Esophagus muscularis mucosa (tissue), 4 donors: ENCODE measurements around the gene PDGFRB. TPM values are rescaled to one million over a fixed set of nuclear protein-coding genes. Genes with fewer than 3 reads are reported as not detected.
A peak's percentile ranks its signal among the peaks of the same experiment; 100 is the strongest.

Experiments used
- DNase-seq: peaks from one replicate; pipeline ENCODE4 v3.0.0-alpha.2; 2017; ENCODE audit errors: extremely low spot score
- H3K27ac ChIP-seq, 4 donors: fragments of 200-600 bp; sonication (generic); replicated peaks in 1 of 4; 1 replicate in 3 of 4; 2 replicates in 1 of 4; pipeline ENCODE4 v1.5.1; 2016 to 2019; ENCODE audit warnings: mild to moderate bottlenecking in 1 of 4
- H3K27me3 ChIP-seq, 4 donors: fragments of 200-600 bp; sonication (generic); one replicate each; pipeline versions ENCODE4 v1.5.1 to v1.6.0; 2016 to 2019
- H3K36me3 ChIP-seq, 4 donors: fragments of 200-600 bp; sonication (generic); one replicate each; pipeline ENCODE4 v1.5.1; 2016 to 2019
- H3K4me1 ChIP-seq, 4 donors: fragments of 200-600 bp; sonication (generic); one replicate each; pipeline ENCODE4 v1.5.1; 2016 to 2019
- H3K4me3 ChIP-seq, 4 donors: fragments of 200-600 bp; sonication (generic); 1 replicate in 2 of 4; 2 replicates in 2 of 4; pipeline ENCODE4 v1.5.1; 2016 to 2019; ENCODE audit warnings: mild to moderate bottlenecking in 4 of 4, moderate library complexity in 1 of 4
- H3K9me3 ChIP-seq, 4 donors: fragments of 200-600 bp; sonication (generic); 1 replicate in 3 of 4; 2 replicates in 1 of 4; pipeline ENCODE4 v1.5.1; 2016 to 2019
- EP300 ChIP-seq: sonication (generic); formaldehyde crosslinking; IDR thresholded peaks from one replicate; pipeline ENCODE4 v1.6.1; 2017; ENCODE audit warnings: antibody characterized with exemption
- POLR2A ChIP-seq: fragments of 450-650 bp; IDR thresholded peaks from one replicate; pipeline ENCODE4 v1.6.1; 2017; ENCODE audit warnings: antibody characterized with exemption, moderate library complexity, mild to moderate bottlenecking, low read depth
- POLR2AphosphoS5 ChIP-seq, 2 donors: sonication (generic); formaldehyde crosslinking; IDR thresholded peaks; one replicate each; pipeline ENCODE4 v1.6.1; 2017; ENCODE audit warnings: antibody characterized with exemption in 2 of 2
- WGBS: methylation state at CpG from one replicate; pipeline ENCODE4 v1.1.5; 2018; 5-methylcytosine and 5-hydroxymethylcytosine counted together
- intact Hi-C: fragments of 100-400 bp; cut with DNase I; formaldehyde crosslinking; loops from one replicate; pipeline ENCODE4 v1.15.1; 2023
- total RNA-seq, 4 donors: library from RNA; depleted of rRNA; stranded (reverse); fragments of >200 nt; gene quantifications; one replicate each; pipeline versions ENCODE4 v1.1.0 to v1.2.1, GENCODE V29; 2016
- TF ChIP-seq, protein P1 (sequence below), 3 experiments: fragments of 200-600 bp in 2 of 3; fragments of 450-650 bp in 1 of 3; sonication (generic) in 2 of 3; IDR thresholded peaks; one replicate each; pipeline ENCODE4 v1.5.1; 2017 to 2019; ENCODE audit warnings: antibody characterized with exemption in 3 of 3, mild to moderate bottlenecking in 2 of 3, moderate library complexity in 1 of 3

The PDGFRB gene
- total RNA-seq, 4 donors from 2014 or later, result 83.1 to 219 (median 141) TPM

DNA sequence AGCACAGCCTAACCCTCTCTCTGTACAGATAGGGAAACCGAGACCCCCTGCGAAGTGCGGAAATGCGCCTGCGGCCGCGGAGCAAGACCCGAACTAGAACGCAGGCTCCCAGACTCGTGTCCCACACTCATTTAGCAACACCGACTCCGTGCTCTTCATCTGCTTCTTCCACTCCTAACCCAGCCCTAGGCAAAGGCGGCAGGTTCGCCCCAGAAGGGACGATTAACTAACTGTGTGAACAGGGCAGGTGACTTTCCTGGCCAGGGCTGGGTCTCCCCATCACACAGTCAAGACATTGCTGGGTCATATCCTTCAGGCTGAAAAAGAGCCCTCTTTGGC is 11.8 kb upstream of the PDGFRB start:
- Histone ChIP-seq H3K36me3 (no peaks in the 10 kb centered on the region), H3K4me3 (no peak overlapping the region), H3K9me3 (no peaks in the 10 kb centered on the region), H3K27ac (no peak overlapping the region), H3K27me3 (peaks cover 0 to 31% (median 6%) of the 10 kb centered on the region in 4 donors), H3K4me1 (peaks cover 21 to 30% (median 26%) of the 10 kb centered on the region in 4 donors)
- intact Hi-C loops, result no loop called here
- DNase-seq, result no peak
- WGBS, result 89% methylated on average over 14 of the region's 15 CpGs
- no peak for TF ChIP-seq POLR2A

DNA sequence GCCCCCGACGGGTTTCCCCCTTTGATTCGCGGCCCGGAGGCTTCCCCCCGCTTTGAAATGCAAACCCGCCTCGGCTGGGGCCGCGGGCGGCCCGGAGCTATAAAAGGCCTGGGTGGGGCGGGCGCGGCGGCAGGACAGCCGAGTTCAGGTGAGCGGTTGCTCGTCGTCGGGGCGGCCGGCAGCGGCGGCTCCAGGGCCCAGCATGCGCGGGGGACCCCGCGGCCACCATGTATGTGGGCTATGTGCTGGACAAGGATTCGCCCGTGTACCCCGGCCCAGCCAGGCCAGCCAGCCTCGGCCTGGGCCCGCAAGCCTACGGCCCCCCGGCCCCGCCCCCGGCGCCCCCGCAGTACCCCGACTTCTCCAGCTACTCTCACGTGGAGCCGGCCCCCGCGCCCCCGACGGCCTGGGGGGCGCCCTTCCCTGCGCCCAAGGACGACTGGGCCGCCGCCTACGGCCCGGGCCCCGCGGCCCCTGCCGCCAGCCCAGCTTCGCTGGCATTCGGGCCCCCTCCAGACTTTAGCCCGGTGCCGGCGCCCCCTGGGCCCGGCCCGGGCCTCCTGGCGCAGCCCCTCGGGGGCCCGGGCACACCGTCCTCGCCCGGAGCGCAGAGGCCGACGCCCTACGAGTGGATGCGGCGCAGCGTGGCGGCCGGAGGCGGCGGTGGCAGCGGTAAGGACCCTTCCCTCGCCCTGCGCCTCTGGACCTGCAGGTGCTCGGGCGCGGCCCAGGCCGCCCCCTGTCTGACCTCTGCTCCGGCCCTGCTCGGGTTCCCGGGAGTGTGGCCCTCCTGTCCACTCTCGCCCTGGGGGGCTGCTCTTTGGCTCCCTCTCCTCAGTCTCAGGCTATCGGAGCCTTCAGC is 11.2 kb upstream of the PDGFRB start, which contains the start of gene CDX1:
Gene CDX1, plus strand, starts transcription at position 129 of the 862 bp plus-strand sequence. Its CDS starts 99 bp downstream, at position 228.
- no peak for TF ChIP-seq EP300
- TF ChIP-seq POLR2AphosphoS5 (IDR thresholded peaks at IDR 0.05), result no peak
- TF ChIP-seq POLR2A, result no peak
- TF ChIP-seq, protein P1, sequence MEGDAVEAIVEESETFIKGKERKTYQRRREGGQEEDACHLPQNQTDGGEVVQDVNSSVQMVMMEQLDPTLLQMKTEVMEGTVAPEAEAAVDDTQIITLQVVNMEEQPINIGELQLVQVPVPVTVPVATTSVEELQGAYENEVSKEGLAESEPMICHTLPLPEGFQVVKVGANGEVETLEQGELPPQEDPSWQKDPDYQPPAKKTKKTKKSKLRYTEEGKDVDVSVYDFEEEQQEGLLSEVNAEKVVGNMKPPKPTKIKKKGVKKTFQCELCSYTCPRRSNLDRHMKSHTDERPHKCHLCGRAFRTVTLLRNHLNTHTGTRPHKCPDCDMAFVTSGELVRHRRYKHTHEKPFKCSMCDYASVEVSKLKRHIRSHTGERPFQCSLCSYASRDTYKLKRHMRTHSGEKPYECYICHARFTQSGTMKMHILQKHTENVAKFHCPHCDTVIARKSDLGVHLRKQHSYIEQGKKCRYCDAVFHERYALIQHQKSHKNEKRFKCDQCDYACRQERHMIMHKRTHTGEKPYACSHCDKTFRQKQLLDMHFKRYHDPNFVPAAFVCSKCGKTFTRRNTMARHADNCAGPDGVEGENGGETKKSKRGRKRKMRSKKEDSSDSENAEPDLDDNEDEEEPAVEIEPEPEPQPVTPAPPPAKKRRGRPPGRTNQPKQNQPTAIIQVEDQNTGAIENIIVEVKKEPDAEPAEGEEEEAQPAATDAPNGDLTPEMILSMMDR (IDR thresholded peaks at IDR 0.05), result no peak
- H3K4me1 ChIP-seq, result peaks cover 25 to 32% (median 29%) of the 10 kb centered on the region in 4 donors
- intact Hi-C loops, result no loop called here
- H3K27ac ChIP-seq, result no peak within 1 kb of the TSS
- H3K4me3 ChIP-seq, result no peak within 1 kb of the TSS
- no peaks in the 10 kb centered on the region for H3K36me3 ChIP-seq
- peaks cover 0 to 31% (median 6%) of the 10 kb centered on the region in 4 donors for H3K27me3 ChIP-seq
- 56% methylated on average over 39 of the region's 93 CpGs for WGBS
- no peaks in the 10 kb centered on the region for H3K9me3 ChIP-seq
- DNase-seq, result no peak

- intact Hi-C loops, result no loop called here
- Histone ChIP-seq H3K4me3 (no peak overlapping the region), H3K4me1 (peaks cover 28 to 39% (median 33%) of the 10 kb centered on the region in 4 donors), H3K9me3 (no peaks in the 10 kb centered on the region), H3K27ac (no peak overlapping the region), H3K36me3 (no peaks in the 10 kb centered on the region), H3K27me3 (peaks cover 0 to 31% (median 6%) of the 10 kb centered on the region in 4 donors)
- DNase-seq, result no peak
- TF ChIP-seq EP300, result no peak
- TF ChIP-seq, protein P1 (IDR thresholded peaks at IDR 0.05), result no peak
- TF ChIP-seq POLR2A, result no peak
- TF ChIP-seq POLR2AphosphoS5 (IDR thresholded peaks at IDR 0.05), result no peak
- WGBS, result 92% methylated on average over 22 of the region's 27 CpGs
These were observed 10.5 kb upstream of the PDGFRB start for GRCh38 chr5:150166037-150166649.

- no peak overlapping the region for H3K4me3 ChIP-seq
- peaks cover 33 to 44% (median 40%) of the 10 kb centered on the region in 4 donors for H3K4me1 ChIP-seq
- intact Hi-C loops, result loop anchor here (5.0 kb wide), 2 partner anchors 188 to 273 kb away; no protein-coding TSS in a partner anchor
- no peak for DNase-seq
- WGBS, result 59% methylated on average over 5 of the region's 6 CpGs
- peak overlapping the region; percentile 60 to 69 (median 64) for H3K27ac ChIP-seq
- peaks cover 0 to 23% (median 6%) of the 10 kb centered on the region in 4 donors for H3K27me3 ChIP-seq
- TF ChIP-seq POLR2A (no peak), EP300 (no peak), POLR2AphosphoS5 (IDR thresholded peaks at IDR 0.05) (peak in 1 of 2 donors; percentile 57)
- TF ChIP-seq, protein P1 (IDR thresholded peaks at IDR 0.05), result no peak
- no peaks in the 10 kb centered on the region for H3K36me3 ChIP-seq
- no peaks in the 10 kb centered on the region for H3K9me3 ChIP-seq
These were observed 8.8 kb upstream of the PDGFRB start for GRCh38 chr5:150164211-150164980.
